ENCODE data around the gene PTPRN2. TPM values are rescaled to one million over a fixed set of nuclear protein-coding genes. Genes with fewer than 3 reads are reported as not detected.

Gene PTPRN2
- total RNA-seq, 1 donor from 2014 or later, result 2.4 TPM

- DNase-seq (ENCODE audit: low read depth in 2 of 2), result no peak
These were observed 777.5 kb downstream of the PTPRN2 start for GRCh38 chr7:157809863-157810851.

DNA sequence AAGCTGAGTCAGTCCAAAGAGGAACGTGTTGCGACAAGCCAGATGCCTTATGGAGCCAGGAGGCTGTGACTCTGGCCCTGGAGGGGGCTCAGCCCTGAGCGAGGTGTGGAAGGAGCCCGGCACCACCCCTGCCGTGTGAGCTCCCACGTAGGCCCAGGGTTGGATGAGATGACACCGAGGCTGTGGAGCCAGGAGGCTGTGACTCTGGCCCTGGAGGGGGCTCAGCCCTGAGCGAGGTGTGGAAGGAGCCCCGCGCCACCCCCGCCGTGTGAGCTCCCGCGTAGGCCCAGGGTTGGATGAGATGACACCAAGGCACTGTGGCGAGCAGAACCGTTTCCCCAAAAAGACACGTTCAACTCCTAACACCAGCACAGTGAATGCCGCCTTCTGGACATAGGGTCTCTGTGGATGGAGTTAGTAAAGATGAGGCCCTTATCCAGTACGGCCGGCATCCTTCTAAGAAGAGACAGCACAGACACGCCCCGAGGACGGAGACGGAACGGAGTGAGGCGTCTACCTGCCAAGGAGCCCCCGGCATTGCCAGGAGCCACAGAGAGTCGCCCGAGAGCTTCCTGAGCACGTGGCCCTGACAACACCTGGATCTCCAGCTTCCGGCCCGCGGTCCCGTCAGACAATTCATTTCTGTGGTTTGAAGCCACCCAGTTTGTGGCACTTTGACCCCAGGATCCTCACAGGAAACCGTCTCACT, 778.3 kb downstream of the PTPRN2 start:
- DNase-seq (ENCODE audit: low read depth in 2 of 2), result no peak

- no peak for DNase-seq (ENCODE audit: low read depth in 2 of 2)
These were observed 779.6 kb downstream of the PTPRN2 start for GRCh38 chr7:157808042-157808441.

GRCh38 chr7:157807510-157807909, 780.1 kb downstream of the PTPRN2 start:
- DNase-seq (ENCODE audit: low read depth in 2 of 2), result no peak

DNA sequence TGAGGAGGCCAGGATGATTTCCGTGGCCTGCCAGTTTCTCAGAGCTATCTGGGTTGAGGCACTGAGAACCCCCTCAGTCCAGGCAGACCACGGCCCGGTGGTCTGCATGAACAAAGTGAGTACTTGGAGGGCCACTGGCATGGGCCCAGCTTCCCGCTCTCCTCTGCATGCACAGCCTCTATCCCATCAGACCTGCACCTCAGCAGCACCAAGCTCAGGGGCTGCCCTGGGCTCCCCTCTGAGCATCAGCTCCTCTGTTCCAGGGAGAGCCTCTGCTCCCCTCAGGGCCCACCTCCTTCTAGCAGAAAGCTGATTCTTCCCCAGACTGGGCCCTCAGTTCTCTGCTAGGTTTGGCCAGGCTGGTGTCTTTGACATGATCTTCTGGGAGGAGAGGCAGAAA, 780.9 kb downstream of the PTPRN2 start:
- no peak for DNase-seq (ENCODE audit: low read depth in 2 of 2)

DNA sequence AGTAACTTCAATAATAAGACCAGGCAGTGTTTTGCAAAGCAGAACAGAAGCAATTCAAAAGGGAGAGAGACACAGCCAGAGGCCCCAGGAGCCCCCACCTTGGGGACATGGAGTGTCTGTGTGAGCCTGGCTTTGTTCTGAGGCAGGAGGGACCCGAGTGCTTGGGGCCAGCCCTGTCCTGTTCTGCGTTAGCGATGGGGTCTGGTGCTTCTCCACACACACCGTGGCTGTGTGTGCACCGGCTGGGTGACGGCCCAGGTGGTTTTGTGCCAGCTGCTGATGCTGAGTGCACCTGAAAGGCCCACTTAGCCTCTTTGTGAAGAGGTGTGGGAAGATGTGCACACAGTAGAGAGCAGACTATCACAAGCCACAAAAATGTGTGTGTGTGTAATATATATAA, 781.9 kb downstream of the PTPRN2 start:
- DNase-seq (ENCODE audit: low read depth in 2 of 2), result no peak

DNA sequence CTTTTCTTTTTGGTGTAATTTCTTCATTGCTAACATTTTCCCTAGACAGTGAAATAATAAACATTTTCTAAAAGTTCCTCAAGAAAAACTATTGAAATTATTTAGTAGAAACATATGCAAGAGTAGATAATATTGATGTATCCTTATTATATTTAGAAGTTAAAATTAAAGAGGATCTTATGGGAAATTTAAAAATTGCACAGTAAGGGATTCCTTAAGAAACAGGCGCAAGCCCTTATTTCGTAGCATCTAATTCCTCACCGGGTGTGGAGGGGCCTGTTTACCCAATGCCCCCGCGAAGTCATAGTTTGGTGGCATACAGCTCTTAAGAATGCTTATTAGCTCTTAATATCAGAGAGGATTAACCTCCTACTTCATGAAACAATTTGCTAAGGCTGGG, 783.7 kb downstream of the PTPRN2 start:
- DNase-seq (ENCODE audit: low read depth in 2 of 2), result no peak

DNA sequence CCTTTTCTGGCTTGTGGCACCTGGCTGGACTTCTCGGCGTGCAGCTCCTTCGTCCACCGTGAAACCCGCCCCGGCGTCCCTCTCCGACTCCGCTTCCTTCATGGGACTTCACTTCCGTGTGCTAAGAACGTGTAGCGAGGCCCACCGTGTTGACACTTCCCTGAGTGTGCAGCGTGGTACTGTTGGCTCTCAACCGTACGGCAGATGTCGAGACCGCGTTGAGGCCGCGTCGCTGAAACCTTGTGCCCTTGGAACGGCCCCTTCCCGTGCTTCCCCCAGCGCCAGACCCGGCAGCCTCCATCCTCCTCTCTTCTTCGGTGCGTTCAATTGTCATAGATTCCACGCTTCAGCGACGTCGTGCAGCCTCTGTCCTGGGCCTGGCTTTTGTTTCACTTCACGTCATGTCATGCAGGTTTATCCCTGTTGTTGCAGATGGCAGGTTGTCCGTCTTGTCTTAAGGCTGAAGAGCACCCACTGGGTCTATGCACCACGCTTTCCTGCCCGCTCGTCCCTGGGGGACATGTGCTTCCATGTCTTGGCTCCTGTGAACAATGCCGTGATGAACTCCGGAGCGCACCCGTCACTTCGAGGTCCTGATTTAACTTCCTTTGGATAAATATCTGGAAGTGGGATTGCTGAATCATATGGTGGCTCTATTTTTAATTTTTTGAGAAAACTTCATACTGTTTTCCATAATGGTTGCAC, 785.5 kb downstream of the PTPRN2 start:
- no peak for DNase-seq (ENCODE audit: low read depth in 2 of 2)

- DNase-seq (ENCODE audit: low read depth in 2 of 2), result no peak
These were observed 786.5 kb downstream of the PTPRN2 start for GRCh38 chr7:157801113-157801512.

DNA sequence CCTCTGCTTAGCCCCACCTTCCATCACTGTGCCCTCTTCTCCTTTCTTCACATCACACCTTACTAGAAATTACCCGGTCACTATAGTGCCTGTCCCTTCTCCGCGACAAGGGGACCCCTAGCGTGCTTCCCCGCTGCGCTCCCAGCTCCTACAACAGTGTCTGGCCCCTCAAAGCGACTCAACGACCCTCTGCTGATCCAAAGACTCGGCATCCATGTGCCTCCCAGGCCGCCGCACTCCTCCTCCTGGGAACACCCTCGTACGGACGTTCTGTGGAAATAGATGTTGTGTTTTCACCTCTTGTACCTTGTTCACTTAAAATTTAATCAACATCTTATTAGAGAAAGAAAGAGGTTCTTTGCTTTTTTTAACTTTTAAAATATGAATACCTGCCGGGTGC, 787.3 kb downstream of the PTPRN2 start:
- DNase-seq (ENCODE audit: low read depth in 2 of 2), result no peak

DNA sequence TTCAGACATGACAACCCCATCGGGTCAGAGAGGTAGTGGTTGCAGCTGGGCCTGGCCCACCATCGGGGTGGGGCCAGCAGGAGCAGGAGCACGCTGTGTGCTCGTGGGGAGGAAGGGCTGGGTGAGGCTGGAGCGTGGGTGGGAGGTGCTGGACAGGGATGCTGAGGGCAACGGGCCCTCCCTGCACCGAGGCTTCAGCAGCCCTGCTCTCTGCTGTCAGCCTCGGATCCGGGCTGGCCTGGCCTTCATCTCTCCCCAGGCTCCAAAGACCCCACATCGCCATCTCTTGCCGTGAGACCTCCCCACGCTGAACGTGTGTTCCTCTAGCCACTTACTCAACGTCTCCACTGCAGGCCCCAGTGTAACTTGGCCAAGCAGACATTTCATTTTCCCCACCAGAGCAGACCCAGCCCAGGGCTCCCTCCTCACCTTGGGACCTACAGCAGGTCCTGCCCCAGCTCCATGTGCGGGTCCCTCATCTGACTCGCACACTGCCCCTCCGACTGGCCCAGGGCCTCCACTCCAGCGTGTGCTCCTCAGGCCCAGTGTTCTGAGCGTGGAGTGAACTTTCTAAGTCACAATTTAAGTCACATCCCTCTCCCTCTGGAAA, 788.4 kb downstream of the PTPRN2 start:
- DNase-seq (ENCODE audit: low read depth in 2 of 2), result no peak

GRCh38 chr7:157797361-157797760, 790.3 kb downstream of the PTPRN2 start:
- DNase-seq (ENCODE audit: low read depth in 2 of 2), result no peak

DNA sequence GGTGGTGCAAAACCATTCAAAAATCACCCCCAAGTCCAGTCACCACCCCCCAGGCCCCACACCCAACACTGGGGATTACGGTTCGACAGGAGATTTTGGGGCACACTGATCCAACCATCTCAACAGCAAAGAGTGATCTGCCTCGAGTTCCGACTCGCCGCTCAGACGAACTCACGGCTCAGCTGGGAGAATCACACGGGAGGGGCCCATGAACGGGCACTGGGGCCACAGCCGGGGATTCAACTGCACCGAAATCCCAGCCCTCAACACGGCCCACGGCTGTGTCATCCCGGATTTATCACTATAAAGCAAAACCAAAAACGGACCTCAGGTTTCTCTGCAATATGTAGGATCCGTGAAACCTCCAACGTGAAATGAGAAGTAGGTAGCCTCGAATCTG, 790.8 kb downstream of the PTPRN2 start:
- no peak for DNase-seq (ENCODE audit: low read depth in 2 of 2)

- DNase-seq (ENCODE audit: low read depth in 2 of 2), result no peak
These were observed 792.0 kb downstream of the PTPRN2 start for GRCh38 chr7:157795643-157796042.

- no peak for DNase-seq (ENCODE audit: low read depth in 2 of 2)
These were observed 792.4 kb downstream of the PTPRN2 start for GRCh38 chr7:157795199-157795598.

- no peak for DNase-seq (ENCODE audit: low read depth in 2 of 2)
These were observed 792.9 kb downstream of the PTPRN2 start for GRCh38 chr7:157794746-157795065.

GRCh38 chr7:157793973-157794745, 793.5 kb downstream of the PTPRN2 start:
- no peak for DNase-seq (ENCODE audit: low read depth in 2 of 2)

GRCh38 chr7:157793087-157793353, 794.6 kb downstream of the PTPRN2 start:
- no peak for DNase-seq (ENCODE audit: low read depth in 2 of 2)

DNA sequence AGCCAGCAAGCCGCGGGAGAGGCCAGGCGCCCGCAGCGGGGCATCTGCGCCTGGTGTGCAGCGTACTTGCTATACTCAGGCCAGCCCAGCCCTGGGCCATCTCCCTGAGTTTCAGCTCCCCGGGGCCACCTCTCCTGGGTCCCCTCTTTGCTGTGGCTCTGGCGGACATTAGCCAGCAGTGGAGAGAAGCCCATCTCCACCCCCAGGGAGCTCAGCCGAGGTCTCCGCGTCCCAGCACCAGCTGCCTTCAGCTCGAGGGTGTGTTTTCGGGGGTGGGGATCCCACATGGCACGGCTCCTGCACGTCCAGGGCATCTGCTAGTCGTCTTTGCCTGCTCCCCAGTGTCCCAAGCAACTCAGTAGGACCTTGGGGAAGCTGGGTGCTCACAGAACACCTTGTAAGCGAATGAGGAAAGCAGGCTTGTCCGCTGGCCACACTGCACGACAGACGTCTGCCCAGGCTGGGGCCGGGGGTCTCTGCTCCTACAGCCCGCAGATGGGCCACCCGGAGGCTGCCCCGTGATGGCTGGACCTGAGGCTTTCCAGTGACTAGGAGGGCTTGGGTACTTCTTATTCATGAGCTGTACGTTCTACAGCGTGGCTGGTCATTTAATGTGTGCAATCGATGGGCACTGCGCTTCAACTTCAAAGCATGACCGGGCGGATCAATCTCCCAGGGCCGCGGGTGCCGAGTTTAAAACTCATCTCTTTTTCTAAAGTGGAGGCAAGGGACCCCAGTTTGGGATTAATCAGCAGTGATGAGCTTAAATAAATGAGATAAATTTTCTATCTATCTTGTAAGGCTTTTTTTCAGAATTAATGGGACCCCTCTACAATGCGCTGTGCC, 795.2 kb downstream of the PTPRN2 start:
- DNase-seq (ENCODE audit: low read depth in 2 of 2), result no peak

DNA sequence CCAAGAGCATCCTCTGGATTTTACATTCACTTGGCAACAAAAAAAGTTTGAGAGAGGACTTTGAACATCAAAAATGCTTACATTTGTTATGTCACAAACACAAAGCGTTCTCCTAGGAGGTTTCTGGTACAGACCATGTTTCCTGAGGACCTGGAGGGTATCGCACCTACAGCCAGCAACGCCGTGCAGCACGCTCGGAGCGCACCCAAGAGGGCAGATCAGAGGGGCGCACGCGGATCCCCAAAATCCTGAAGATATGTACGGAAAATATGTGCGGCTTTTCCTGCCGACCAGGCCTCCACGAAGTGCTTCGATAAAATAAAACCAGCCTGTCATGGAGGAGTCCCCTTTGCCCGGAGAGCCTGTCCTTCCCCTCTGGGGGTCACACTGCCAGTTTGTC, 796.0 kb downstream of the PTPRN2 start:
- DNase-seq (ENCODE audit: low read depth in 2 of 2), result no peak
